Vagina (tissue), 2 donors: ENCODE results near the gene TRAPPC10. TPM values are rescaled to one million over a fixed set of nuclear protein-coding genes. Genes with fewer than 3 reads are reported as not detected.

Experiments used
- DNase-seq, 2 donors: peaks; one replicate each; pipeline ENCODE4 v3.0.0-alpha.2; 2017; ENCODE audit errors: extremely low spot score in 2 of 2
- H3K27ac ChIP-seq: fragments of 200-600 bp; sonication (generic); one replicate; pipeline ENCODE4 v1.5.1; 2019
- H3K27me3 ChIP-seq: fragments of 200-600 bp; sonication (generic); one replicate; pipeline ENCODE4 v1.5.1; 2019
- H3K36me3 ChIP-seq, 2 donors: fragments of 200-600 bp; sonication (generic); one replicate each; pipeline ENCODE4 v1.5.1; 2017 to 2019
- H3K4me1 ChIP-seq: fragments of 200-600 bp; sonication (generic); one replicate; pipeline ENCODE4 v1.5.1; 2019
- H3K4me3 ChIP-seq, 2 donors: fragments of 200-600 bp; sonication (generic); 1 replicate in 1 of 2; 2 replicates in 1 of 2; pipeline ENCODE4 v1.5.1; 2016 to 2019
- H3K9me3 ChIP-seq: fragments of 200-600 bp; sonication (generic); one replicate; pipeline ENCODE4 v1.5.1; 2019
- CTCF ChIP-seq, 3 experiments: fragments of 450-650 bp in 2 of 3; fragments of 200-600 bp in 1 of 3; sonication (generic) in 1 of 3; IDR thresholded peaks; one replicate each; pipeline ENCODE4 v1.5.1; 2017 to 2019; ENCODE audit warnings: antibody characterized with exemption in 3 of 3, mild to moderate bottlenecking in 2 of 3, moderate library complexity in 2 of 3
- POLR2A ChIP-seq, 2 donors: fragments of 450-650 bp; IDR thresholded peaks; one replicate each; pipeline ENCODE4 v1.6.1; 2017; ENCODE audit warnings: antibody characterized with exemption in 2 of 2, mild to moderate bottlenecking in 2 of 2, moderate library complexity in 2 of 2
- POLR2AphosphoS5 ChIP-seq, 2 donors: sonication (generic); formaldehyde crosslinking; IDR thresholded peaks; one replicate each; pipeline ENCODE4 v1.9.0; 2017; ENCODE audit warnings: antibody characterized with exemption in 2 of 2, mild to moderate bottlenecking in 2 of 2, low read depth in 1 of 2; ENCODE audit not compliant: insufficient read depth in 1 of 2
- intact Hi-C: fragments of 100-400 bp; cut with DNase I; formaldehyde crosslinking; loops from one replicate; pipeline ENCODE4 v1.15.1; 2023
- total RNA-seq: library from RNA; depleted of rRNA; stranded (reverse); fragments of >200 nt; gene quantifications from one replicate; pipeline ENCODE4 v1.2.3, GENCODE V29; 2016

Gene TRAPPC10
- total RNA-seq, 1 donor from 2014 or later: 22.6 TPM

DNA sequence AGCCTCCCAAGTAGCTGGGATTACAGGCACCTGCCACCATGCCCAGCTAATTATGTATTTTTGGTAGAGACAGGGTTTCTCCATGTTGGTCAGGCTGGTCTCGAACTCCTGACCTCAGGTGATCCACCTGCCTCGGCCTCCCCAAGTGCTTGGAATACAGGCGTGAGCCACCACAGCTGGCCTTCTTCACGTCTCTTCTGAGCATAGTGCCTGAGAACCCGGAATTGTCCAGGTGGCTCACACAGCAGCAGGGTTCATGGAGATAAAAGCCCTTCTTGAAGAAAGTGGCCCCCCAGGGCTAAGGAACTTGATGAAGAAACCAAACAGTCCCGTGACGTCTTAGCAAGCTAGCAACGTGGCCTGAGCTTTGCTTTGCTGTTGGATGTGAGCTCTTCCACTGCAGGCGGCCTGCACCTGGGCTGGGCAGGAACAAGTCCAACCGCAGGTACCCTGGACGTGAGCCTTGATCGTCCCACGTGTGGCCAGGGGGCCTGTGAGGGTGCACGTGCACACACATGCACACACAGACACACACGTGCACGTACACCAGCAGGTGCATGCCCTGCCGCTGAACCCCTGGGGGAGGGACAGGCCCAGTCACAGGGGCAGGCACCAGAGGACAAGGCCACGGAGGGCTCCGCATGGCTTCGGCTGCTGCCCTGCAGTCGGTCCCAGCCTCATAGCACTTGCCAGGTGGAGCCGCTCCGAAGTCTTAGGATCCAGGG, 23.4 kb upstream of the TRAPPC10 start:
- Histone ChIP-seq H3K27ac (no peak overlapping the region), H3K27me3 (no peaks in the 10 kb centered on the region), H3K4me3 (no peak overlapping the region), H3K9me3 (no peaks in the 10 kb centered on the region), H3K4me1 (peaks cover 16% of the 10 kb centered on the region), H3K36me3 (no peaks in the 10 kb centered on the region)
- TF ChIP-seq POLR2A (IDR thresholded peaks at IDR 0.05): no peak
- TF ChIP-seq POLR2AphosphoS5 (IDR thresholded peaks at IDR 0.05; ENCODE audit: insufficient read depth in 1 of 2, low read depth in 1 of 2): no peak
- no peak for TF ChIP-seq CTCF (IDR thresholded peaks at IDR 0.05)
- DNase-seq: no peak
- intact Hi-C loops: no loop called here

DNA sequence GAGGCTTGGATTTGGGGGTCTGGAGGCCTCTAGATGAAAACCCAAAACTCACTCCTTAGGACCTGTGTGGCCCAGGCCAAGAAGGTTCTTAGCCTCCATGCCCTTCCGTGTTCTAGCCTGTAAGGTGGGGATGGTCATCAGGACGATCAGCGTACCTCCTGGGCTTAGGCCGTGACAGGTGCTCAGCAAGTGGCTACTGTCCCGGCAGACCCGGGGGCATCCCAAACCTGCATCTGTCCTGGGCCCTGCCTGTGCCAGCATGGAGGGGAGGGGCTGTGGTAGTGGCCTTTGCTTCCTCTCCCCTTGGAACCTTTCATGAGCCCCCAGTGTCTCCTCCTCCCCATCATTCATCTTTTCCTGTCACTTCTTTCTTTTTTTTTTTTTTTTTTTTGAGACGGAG, 22.7 kb upstream of the TRAPPC10 start:
- H3K36me3 ChIP-seq: no peaks in the 10 kb centered on the region
- TF ChIP-seq POLR2A (IDR thresholded peaks at IDR 0.05) (no peak), CTCF (IDR thresholded peaks at IDR 0.05) (no peak), POLR2AphosphoS5 (IDR thresholded peaks at IDR 0.05; ENCODE audit: insufficient read depth in 1 of 2, low read depth in 1 of 2) (no peak)
- intact Hi-C loops: no loop called here

GRCh38 chr21:43991447-43991991, 20.6 kb upstream of the TRAPPC10 start:
- DNase-seq: no peak
- no peak overlapping the region for H3K4me3 ChIP-seq
- H3K27ac ChIP-seq: no peak overlapping the region
- peaks cover 7% of the 10 kb centered on the region for H3K4me1 ChIP-seq
- no peaks in the 10 kb centered on the region for H3K36me3 ChIP-seq
- intact Hi-C loops: no loop called here
- TF ChIP-seq CTCF (IDR thresholded peaks at IDR 0.05) (no peak), POLR2A (IDR thresholded peaks at IDR 0.05) (no peak), POLR2AphosphoS5 (IDR thresholded peaks at IDR 0.05; ENCODE audit: insufficient read depth in 1 of 2, low read depth in 1 of 2) (no peak)
- no peaks in the 10 kb centered on the region for H3K27me3 ChIP-seq
- H3K9me3 ChIP-seq: no peaks in the 10 kb centered on the region

More for the DNA sequence above, 22.7 kb upstream of the TRAPPC10 start:
- Histone ChIP-seq H3K27ac (no peak overlapping the region), H3K9me3 (no peaks in the 10 kb centered on the region), H3K27me3 (no peaks in the 10 kb centered on the region), H3K4me1 (peaks cover 16% of the 10 kb centered on the region), H3K4me3 (no peak overlapping the region)
- DNase-seq: no peak

DNA sequence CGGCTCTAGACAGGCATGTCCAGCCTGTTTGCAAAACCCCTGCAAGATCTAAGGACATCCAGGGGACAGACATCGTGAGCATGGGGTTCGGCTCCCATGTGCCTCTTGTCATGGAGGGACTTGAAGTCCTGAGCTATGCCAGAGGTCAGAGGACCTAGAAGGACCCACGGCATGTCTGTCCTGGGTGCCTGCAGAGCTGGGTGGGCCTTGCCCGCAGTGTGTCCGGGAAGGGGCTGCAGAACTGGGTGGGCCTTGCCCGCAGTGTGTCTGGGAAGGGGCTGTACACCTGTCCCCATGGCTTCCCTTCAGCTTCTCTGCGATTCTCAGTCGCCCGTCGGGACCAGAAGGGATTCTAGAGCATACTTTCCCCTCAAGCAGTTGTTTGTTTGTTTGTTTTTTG, 20.0 kb upstream of the TRAPPC10 start:
- Histone ChIP-seq H3K27me3 (no peaks in the 10 kb centered on the region), H3K36me3 (no peaks in the 10 kb centered on the region), H3K27ac (no peak overlapping the region), H3K4me3 (no peak overlapping the region), H3K9me3 (no peaks in the 10 kb centered on the region), H3K4me1 (peaks cover under 1% of the 10 kb centered on the region)
- no peak for DNase-seq
- intact Hi-C loops: no loop called here
- TF ChIP-seq POLR2AphosphoS5 (IDR thresholded peaks at IDR 0.05; ENCODE audit: insufficient read depth in 1 of 2, low read depth in 1 of 2) (no peak), POLR2A (IDR thresholded peaks at IDR 0.05) (no peak)

DNA sequence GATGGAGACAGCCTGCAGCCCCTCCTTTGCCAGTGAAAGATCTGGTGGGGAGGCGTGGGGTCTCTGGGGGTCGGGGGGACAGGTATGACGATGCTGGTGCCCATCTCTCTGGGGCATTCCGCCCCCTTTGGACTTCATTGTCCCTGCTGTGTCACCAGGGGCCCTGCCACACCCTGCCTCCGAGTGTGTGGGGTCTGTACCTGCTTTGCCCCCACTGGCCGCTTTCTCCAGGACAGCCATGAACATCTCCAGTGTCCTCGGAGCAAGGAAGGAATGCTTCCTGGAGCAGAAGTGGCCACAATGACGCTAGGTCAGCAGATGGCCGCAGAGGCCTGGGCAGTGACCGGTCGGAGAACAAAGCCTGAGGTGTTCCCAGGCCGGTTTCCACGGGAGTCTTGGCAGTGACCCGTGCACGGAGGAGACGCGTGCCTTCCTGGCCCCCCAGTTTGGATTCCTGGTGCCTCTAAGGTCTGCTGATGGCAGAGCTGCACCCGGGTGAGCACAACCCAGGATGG, 18.6 kb upstream of the TRAPPC10 start:
- Histone ChIP-seq H3K4me1 (no peaks in the 10 kb centered on the region), H3K27me3 (no peaks in the 10 kb centered on the region), H3K4me3 (no peak overlapping the region), H3K9me3 (no peaks in the 10 kb centered on the region), H3K27ac (no peak overlapping the region), H3K36me3 (no peaks in the 10 kb centered on the region)
- no peak for TF ChIP-seq POLR2A (IDR thresholded peaks at IDR 0.05)
- no peak for TF ChIP-seq CTCF (IDR thresholded peaks at IDR 0.05)
- TF ChIP-seq POLR2AphosphoS5 (IDR thresholded peaks at IDR 0.05; ENCODE audit: insufficient read depth in 1 of 2, low read depth in 1 of 2): no peak
- intact Hi-C loops: no loop called here
- DNase-seq: no peak
